GM23338 (cell line): Measurements from ENCODE around the gene ADGRF1.

ENCODE experiments used
- CREB1 ChIP-seq: fragments of 250-450 bp; sonication (Bioruptor Pico); IDR thresholded peaks from 2 replicates; pipeline ENCODE4 v1.5.0; 2020; ENCODE audit warnings: low read depth, mild to moderate bottlenecking, moderate library complexity
- CTCF ChIP-seq, 2 experiments: fragments of 200-600 bp in 1 of 2; sonication (generic) in 1 of 2; conservative IDR thresholded peaks; 2 replicates each; pipeline versions ENCODE4 v1.5.1 to v1.6.1; 2016 to 2017; ENCODE audit warnings: antibody characterized with exemption in 2 of 2, low read depth in 2 of 2, mild to moderate bottlenecking in 2 of 2, moderate library complexity in 1 of 2
- EZH2 ChIP-seq: fragments of 200-600 bp; sonication (generic); IDR thresholded peaks from one replicate; pipeline ENCODE4 v1.8.0; 2017; ENCODE audit warnings: antibody characterized with exemption, mild to moderate bottlenecking, low read depth; ENCODE audit not compliant: unreplicated experiment
- JUNB ChIP-seq: IDR thresholded peaks from one replicate; pipeline ENCODE4 v1.6.1; 2016; ENCODE audit warnings: antibody characterized with exemption; ENCODE audit not compliant: unreplicated experiment
- POLR2AphosphoS5 ChIP-seq: IDR thresholded peaks from 2 replicates; pipeline ENCODE4 v1.6.1; 2016; ENCODE audit warnings: antibody characterized with exemption, low read depth
- TF ChIP-seq, protein P1 (sequence below): IDR thresholded peaks from one replicate; pipeline ENCODE4 v1.6.1; 2018; ENCODE audit warnings: antibody characterized with exemption; ENCODE audit not compliant: unreplicated experiment

GRCh38 chr6:46963039-46963438 lies 79.1 kb downstream of the ADGRF1 start:
- TF ChIP-seq CTCF (conservative IDR thresholded peaks at IDR 0.05; ENCODE audit: low read depth in 2 of 2) (no peak), CREB1 (CRISPR knock-in tag) (no peak), JUNB (no peak), EZH2 (no peak), POLR2AphosphoS5 (no peak)
- TF ChIP-seq, protein P1, sequence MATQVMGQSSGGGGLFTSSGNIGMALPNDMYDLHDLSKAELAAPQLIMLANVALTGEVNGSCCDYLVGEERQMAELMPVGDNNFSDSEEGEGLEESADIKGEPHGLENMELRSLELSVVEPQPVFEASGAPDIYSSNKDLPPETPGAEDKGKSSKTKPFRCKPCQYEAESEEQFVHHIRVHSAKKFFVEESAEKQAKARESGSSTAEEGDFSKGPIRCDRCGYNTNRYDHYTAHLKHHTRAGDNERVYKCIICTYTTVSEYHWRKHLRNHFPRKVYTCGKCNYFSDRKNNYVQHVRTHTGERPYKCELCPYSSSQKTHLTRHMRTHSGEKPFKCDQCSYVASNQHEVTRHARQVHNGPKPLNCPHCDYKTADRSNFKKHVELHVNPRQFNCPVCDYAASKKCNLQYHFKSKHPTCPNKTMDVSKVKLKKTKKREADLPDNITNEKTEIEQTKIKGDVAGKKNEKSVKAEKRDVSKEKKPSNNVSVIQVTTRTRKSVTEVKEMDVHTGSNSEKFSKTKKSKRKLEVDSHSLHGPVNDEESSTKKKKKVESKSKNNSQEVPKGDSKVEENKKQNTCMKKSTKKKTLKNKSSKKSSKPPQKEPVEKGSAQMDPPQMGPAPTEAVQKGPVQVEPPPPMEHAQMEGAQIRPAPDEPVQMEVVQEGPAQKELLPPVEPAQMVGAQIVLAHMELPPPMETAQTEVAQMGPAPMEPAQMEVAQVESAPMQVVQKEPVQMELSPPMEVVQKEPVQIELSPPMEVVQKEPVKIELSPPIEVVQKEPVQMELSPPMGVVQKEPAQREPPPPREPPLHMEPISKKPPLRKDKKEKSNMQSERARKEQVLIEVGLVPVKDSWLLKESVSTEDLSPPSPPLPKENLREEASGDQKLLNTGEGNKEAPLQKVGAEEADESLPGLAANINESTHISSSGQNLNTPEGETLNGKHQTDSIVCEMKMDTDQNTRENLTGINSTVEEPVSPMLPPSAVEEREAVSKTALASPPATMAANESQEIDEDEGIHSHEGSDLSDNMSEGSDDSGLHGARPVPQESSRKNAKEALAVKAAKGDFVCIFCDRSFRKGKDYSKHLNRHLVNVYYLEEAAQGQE = no peak
